Measurements from ENCODE around the gene TAF3.

TAF3 gene

GRCh38 chr10:7881119-7881518 lies 62.8 kb downstream of the TAF3 start:
- DNase-seq (ENCODE audit: low spot score), result no peak

- peak; percentile 48 for DNase-seq (ENCODE audit: low spot score)
Observed at GRCh38 chr10:7886056-7886455, 67.8 kb downstream of the TAF3 start.

GRCh38 chr10:7887174-7887816 lies 69.0 kb downstream of the TAF3 start:
- DNase-seq (ENCODE audit: low spot score), result no peak

- DNase-seq (ENCODE audit: low spot score), result no peak
Observed at GRCh38 chr10:7889947-7890542, 71.7 kb downstream of the TAF3 start.

GRCh38 chr10:7890781-7891180 lies 72.5 kb downstream of the TAF3 start:
- DNase-seq (ENCODE audit: low spot score), result no peak

- DNase-seq (ENCODE audit: low spot score), result no peak
Observed at GRCh38 chr10:7891634-7892033, 73.3 kb downstream of the TAF3 start.

- no peak for DNase-seq (ENCODE audit: low spot score)
Observed at GRCh38 chr10:7892146-7892545, 73.8 kb downstream of the TAF3 start.

GRCh38 chr10:7895699-7896090 lies 77.4 kb downstream of the TAF3 start:
- DNase-seq (ENCODE audit: low spot score), result no peak

- no peak for DNase-seq (ENCODE audit: low spot score)
Observed at GRCh38 chr10:7896297-7896696, 78.0 kb downstream of the TAF3 start.

- DNase-seq (ENCODE audit: low spot score), result no peak
Observed at GRCh38 chr10:7901256-7901655, 83.0 kb downstream of the TAF3 start.

GRCh38 chr10:7902413-7902812 lies 84.1 kb downstream of the TAF3 start:
- no peak for DNase-seq (ENCODE audit: low spot score)

- no peak for DNase-seq (ENCODE audit: low spot score)
Observed at GRCh38 chr10:7903851-7904250, 85.5 kb downstream of the TAF3 start.

- no peak for DNase-seq (ENCODE audit: low spot score)
Observed at GRCh38 chr10:7906128-7906527, 87.8 kb downstream of the TAF3 start.

GRCh38 chr10:7908541-7909210 lies 90.4 kb downstream of the TAF3 start:
- DNase-seq (ENCODE audit: low spot score), result peak; percentile 53

GRCh38 chr10:7913126-7913872 lies 95.0 kb downstream of the TAF3 start:
- DNase-seq (ENCODE audit: low spot score), result no peak

- DNase-seq (ENCODE audit: low spot score), result peak; percentile 15
Observed at GRCh38 chr10:7915923-7916536, 97.7 kb downstream of the TAF3 start.

GRCh38 chr10:7917736-7918135 lies 99.4 kb downstream of the TAF3 start:
- no peak for DNase-seq (ENCODE audit: low spot score)

- DNase-seq (ENCODE audit: low spot score), result no peak
Observed at GRCh38 chr10:7922707-7923106, 104.4 kb downstream of the TAF3 start.

- DNase-seq (ENCODE audit: low spot score), result no peak
Observed at GRCh38 chr10:7928536-7928935, 110.2 kb downstream of the TAF3 start.

- DNase-seq (ENCODE audit: low spot score), result no peak
Observed at GRCh38 chr10:7932301-7933036, 114.2 kb downstream of the TAF3 start.

GRCh38 chr10:7933262-7933661 lies 115.0 kb downstream of the TAF3 start:
- DNase-seq (ENCODE audit: low spot score), result no peak

GRCh38 chr10:7933757-7934156 lies 115.5 kb downstream of the TAF3 start:
- DNase-seq (ENCODE audit: low spot score), result no peak

Data from LoVo (cell line).